Limb (tissue), 2 donors: ENCODE measurements around the gene CCDC40.

Experiments
- DNase-seq, 2 donors: peaks; one replicate each; pipeline ENCODE4 v3.0.0-alpha.2; 2016; ENCODE audit errors: extremely low spot score in 2 of 2

Gene CCDC40

GRCh38 chr17:80112471-80113032 is 76.1 kb downstream of the CCDC40 start:
- DNase-seq = no peak

DNA sequence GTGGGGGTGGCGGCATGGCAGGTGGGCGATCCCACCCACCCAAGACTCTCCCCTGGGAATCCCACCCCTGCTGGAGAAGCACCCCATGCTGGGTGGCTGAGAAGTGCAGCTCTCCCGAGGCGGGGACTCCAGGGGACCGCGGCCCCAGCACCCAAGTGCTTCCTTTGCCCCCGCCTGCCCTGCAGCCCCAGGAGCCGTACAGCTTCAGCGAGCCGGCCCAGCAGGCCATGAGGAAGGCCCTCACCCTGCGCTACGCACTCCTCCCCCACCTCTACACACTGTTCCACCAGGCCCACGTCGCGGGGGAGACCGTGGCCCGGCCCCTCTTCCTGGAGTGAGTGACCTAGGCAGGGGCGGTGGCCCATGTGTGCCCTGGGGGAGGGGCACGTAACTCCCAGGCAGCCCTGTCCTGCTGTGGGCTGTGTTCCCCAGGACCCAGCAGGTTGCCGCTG is 76.6 kb downstream of the CCDC40 start:
- DNase-seq = no peak

GRCh38 chr17:80114758-80115157 is 78.3 kb downstream of the CCDC40 start:
- no peak for DNase-seq

DNA sequence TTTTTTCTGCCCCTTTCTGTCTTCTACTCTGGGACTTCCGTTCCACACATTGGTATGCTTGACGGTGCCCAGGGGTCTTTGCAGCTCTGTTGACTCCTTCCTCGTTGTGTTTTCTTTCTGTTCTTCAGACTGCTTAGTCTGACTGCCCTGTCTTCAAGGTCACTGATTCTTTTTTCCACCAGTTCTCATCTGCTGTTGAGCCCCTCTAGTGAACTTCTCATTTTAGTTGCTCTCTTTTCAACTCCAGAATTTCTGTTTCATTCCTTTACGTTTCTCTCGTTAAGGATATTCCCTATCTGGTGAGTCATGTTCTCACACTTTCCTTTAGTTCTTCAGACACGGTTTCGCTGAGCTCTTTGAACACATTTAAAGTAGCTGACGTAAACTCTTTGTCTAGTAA is 78.7 kb downstream of the CCDC40 start:
- no peak for DNase-seq

- DNase-seq = no peak
Observed at GRCh38 chr17:80116276-80116920, 80.0 kb downstream of the CCDC40 start.

DNA sequence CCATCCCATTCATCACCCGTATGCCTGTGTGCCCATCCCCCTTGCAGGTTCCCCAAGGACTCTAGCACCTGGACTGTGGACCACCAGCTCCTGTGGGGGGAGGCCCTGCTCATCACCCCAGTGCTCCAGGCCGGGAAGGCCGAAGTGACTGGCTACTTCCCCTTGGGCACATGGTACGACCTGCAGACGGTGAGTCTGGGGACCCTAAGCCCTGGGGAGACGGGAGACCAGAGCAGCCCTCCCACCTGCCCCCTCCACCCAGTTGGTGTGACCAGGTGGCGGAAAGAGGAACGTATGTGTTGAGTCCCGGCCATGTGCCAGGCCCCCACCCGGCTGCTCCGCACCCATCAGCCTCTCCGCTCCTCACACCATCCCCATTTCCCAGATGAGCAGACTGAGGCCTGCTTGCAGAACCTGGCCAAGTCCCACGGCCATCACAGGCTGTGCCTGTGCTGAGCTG is 80.5 kb downstream of the CCDC40 start:
- DNase-seq = no peak

DNA sequence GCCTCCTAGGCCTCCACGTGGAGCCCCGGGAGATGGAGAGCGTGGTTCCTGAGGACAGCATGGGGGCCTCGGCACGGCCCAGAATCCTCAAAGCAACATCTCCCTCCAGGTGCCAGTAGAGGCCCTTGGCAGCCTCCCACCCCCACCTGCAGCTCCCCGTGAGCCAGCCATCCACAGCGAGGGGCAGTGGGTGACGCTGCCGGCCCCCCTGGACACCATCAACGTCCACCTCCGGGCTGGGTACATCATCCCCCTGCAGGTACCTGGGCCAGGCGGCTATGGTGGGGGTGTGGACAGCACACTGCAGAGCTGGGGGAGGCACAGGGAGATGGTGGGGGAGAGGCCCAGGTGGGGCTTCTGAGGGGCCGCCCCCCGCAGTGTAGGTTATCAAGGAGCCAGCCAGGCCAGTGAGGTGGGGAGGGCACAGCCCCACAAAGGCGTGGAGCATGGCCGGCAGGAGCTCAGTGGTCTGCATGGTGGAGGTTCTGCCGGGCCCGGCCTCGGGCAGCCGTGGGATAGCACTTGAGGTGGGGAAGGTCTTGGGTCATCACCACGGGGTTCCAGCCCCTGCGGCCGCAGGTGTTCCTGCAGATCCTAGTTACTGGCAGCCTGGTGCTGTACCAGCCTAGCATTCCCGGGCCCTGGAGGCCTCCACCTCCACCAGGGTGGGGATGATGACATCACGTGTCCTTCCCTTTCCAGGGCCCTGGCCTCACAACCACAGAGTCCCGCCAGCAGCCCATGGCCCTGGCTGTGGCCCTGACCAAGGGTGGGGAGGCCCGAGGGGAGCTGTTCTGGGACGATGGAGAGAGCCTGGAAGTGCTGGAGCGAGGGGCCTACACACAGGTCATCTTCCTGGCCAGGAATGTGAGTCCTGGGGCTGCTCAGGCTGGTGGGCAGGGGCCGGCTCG is 81.3 kb downstream of the CCDC40 start:
- no peak for DNase-seq

- DNase-seq = no peak
Observed at GRCh38 chr17:80118601-80119270, 82.3 kb downstream of the CCDC40 start.

- no peak for DNase-seq
Observed at GRCh38 chr17:80119271-80119791, 82.9 kb downstream of the CCDC40 start.

GRCh38 chr17:80119839-80120238 is 83.4 kb downstream of the CCDC40 start:
- DNase-seq = no peak

GRCh38 chr17:80122026-80122575 is 85.7 kb downstream of the CCDC40 start:
- no peak for DNase-seq

DNA sequence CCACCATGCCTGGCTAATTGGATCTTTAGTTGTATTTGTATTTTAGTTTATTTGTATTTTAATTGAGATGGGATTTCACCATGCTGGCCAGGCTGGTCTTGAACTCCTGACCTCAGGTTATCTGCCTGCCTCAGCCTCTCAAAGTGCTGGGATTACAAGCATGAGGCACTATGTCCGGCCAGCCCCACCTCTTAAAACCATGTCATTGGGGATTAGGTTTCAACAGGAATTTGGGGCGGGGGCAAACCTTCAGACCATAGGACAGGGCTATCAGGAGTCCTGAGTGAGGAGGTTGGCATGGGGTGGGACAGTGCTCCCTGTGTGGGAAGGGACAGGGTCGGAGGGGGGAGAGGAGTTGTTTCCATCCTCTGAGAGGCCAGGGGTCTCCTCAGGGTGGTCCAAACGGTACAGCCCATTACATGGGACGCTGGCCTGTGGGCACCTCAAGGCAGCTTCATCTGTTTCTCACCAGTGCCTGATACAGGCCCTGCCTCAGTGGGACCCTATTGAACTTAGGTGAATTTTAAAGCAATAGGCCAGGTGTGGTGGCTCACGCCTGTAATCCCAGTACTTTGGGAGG is 86.6 kb downstream of the CCDC40 start:
- no peak for DNase-seq

GRCh38 chr17:80123791-80124190 is 87.3 kb downstream of the CCDC40 start:
- DNase-seq = no peak

GRCh38 chr17:80124351-80124981 is 88.0 kb downstream of the CCDC40 start:
- no peak for DNase-seq

- no peak for DNase-seq
Observed at GRCh38 chr17:80125656-80126448, 89.4 kb downstream of the CCDC40 start.

GRCh38 chr17:80126449-80126715 is 89.9 kb downstream of the CCDC40 start:
- DNase-seq = no peak

DNA sequence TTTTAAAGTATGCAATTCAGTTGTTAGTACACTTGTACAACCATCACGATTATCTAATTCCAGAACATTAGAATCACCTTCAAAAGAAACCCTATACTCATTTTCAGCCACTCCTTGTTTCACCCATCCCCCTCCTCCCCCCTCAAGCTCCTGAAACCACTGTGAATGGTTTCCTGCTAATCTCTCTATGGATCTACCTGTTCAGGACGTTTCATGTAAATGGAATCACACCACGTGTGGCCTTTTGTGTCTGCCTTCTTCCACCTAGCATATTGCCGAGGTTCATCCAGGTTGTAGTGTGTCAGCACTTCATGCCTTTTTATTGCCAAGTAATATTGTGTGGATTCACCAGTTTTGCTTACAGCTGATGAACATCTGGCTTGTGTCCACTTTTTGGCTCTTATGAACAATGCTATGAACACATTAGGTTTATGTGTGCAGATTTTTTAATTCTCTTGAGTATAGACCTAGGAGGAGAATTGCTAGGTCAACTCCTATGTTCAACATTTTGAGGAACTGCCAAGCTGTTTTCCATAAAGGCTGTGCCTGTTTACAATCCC is 92.6 kb downstream of the CCDC40 start:
- DNase-seq = no peak

DNA sequence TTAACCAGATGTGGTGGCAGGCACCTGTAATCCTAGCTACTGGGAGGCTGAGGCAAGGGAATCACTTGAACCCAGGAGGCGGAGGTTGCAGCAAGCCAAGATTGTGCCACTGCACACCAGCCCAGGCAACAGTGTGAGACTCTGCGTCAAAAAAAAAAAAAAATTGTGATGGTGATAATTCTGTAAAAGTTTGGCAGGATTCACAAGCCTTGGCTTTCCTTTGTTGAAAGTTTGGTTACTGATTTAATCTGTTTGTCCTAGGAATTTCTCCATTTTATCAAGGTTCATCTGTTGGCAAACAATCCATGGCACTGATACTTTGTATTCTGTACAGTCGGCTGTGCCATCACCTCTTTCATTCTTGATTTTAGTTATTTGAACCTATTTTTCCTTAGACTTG is 94.5 kb downstream of the CCDC40 start:
- no peak for DNase-seq

DNA sequence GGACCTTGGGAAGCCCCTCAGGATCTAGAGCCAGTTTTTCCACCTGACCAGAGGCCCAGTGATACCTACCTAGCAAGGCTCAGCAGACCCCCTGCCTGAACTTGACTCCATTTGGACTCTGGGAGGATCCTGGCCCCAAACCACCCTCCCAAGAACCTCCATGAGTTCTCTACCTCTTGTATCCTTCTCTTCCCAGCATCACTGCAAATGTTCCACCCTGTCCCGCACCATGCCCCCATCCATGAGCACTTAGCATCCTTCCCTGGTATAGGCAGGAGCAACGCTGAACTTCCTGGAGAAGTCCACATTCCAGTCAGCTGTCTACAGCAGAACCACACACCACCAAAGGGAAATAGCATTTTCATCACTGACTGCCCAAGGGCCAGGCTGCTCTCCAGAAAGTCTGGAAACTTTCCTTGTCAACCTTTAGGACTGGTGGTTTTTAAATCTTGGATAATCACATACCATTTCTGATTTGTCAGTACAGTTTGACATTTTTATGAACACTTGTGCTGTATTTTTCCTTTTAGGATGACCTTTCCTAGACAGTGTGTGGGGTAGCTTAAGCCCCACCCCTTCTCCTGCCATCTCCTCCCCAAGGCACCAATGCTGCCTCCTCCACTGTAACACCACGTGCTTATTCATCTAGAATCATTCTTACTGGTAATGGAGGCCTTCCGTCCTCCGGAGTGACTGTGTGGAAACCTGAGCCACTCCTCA is 96.6 kb downstream of the CCDC40 start:
- no peak for DNase-seq
